HEK293 (cell line): Measurements from ENCODE around the gene HNRNPL.
"Not testable (repeated sequence)": the region's sequence is repeated elsewhere in the genome, so short reads cannot be mapped to it uniquely, and the experiment has no call there.

Experiments
- CTCF ChIA-PET: fragments of 350-600 bp; formaldehyde crosslinking; extraction: SDS; loops from one replicate; lab custom pipeline; 2021; ENCODE audit warnings: antibody characterized with exemption; lab: Yijun Ruan, JAX
- POLR2A ChIA-PET: fragments of 300-600 bp; formaldehyde crosslinking; extraction: SDS; loops from one replicate; lab custom pipeline; 2020; ENCODE audit warnings: antibody characterized with exemption, inconsistent platforms; lab: Yijun Ruan, JAX
- H3K27ac ChIP-seq: fragments of 200-500 bp; sonication (Bioruptor generic); 2 replicates; pipeline ENCODE4 v1.5.1; 2014; ENCODE audit warnings: low read depth, low read length, control low read depth, inconsistent platforms; ENCODE audit errors: extremely low read depth
- H3K36me3 ChIP-seq, 2 experiments: fragments of 200-500 bp in 1 of 2; sonication (Bioruptor generic) in 1 of 2; 1 replicate in 1 of 2; 2 replicates in 1 of 2; pipeline ENCODE4 v1.5.1; 2014 to 2017; ENCODE audit warnings: inconsistent platforms in 2 of 2, low read length in 2 of 2; ENCODE audit not compliant: control insufficient read depth in 2 of 2, insufficient read depth in 1 of 2
- H3K4me1 ChIP-seq: fragments of 200-500 bp; sonication (Bioruptor generic); 2 replicates; pipeline ENCODE4 v1.5.1; 2014; ENCODE audit warnings: mild to moderate bottlenecking, low read length, inconsistent platforms; ENCODE audit not compliant: control insufficient read depth, insufficient read depth
- H3K4me3 ChIP-seq: 2 replicates; pipeline ENCODE4 v1.5.1; 2011; ENCODE audit warnings: low read depth, mild to moderate bottlenecking, control low read depth, low read length, moderate library complexity
- H3K9me3 ChIP-seq: fragments of 200-500 bp; sonication (Bioruptor generic); 2 replicates; pipeline ENCODE4 v1.5.1; 2014; ENCODE audit warnings: low read depth, low read length, inconsistent platforms; ENCODE audit not compliant: control insufficient read depth, insufficient read depth
- BCL11A ChIP-seq: fragments of 450-650 bp; formaldehyde crosslinking; IDR thresholded peaks from 2 replicates; pipeline ENCODE4 v1.5.1; 2016; ENCODE audit warnings: low read depth, missing biosample characterization, missing genetic modification characterization
- SP2 ChIP-seq: fragments of 450-650 bp; formaldehyde crosslinking; IDR thresholded peaks from 2 replicates; pipeline ENCODE4 v1.5.1; 2016; ENCODE audit warnings: missing biosample characterization, missing genetic modification characterization
- ZBTB8A ChIP-seq: fragments of 450-650 bp; formaldehyde crosslinking; IDR thresholded peaks from 2 replicates; pipeline ENCODE4 v1.5.1; 2016; ENCODE audit warnings: missing biosample characterization, missing genetic modification characterization
- ZNF274 ChIP-seq, 2 experiments: fragments of 200-500 bp in 1 of 2; fragments of 450-650 bp in 1 of 2; sonication (Bioruptor generic) in 1 of 2; formaldehyde crosslinking in 1 of 2; IDR thresholded peaks; 2 replicates each; pipeline versions ENCODE4 v1.5.1 to v1.6.1; 2014 to 2016; ENCODE audit warnings: borderline replicate concordance in 1 of 2, inconsistent platforms in 1 of 2, low read length in 1 of 2, missing biosample characterization in 1 of 2, missing genetic modification characterization in 1 of 2
- ZNF350 ChIP-seq: fragments of 450-650 bp; formaldehyde crosslinking; IDR thresholded peaks from 2 replicates; pipeline ENCODE4 v1.5.0; 2017; ENCODE audit warnings: missing biosample characterization, mild to moderate bottlenecking, missing genetic modification characterization
- ZNF391 ChIP-seq: fragments of 450-650 bp; formaldehyde crosslinking; IDR thresholded peaks from 2 replicates; pipeline ENCODE4 v1.5.1; 2016; ENCODE audit warnings: low read depth, missing biosample characterization, missing genetic modification characterization, borderline replicate concordance
- ZNF600 ChIP-seq: fragments of 450-650 bp; formaldehyde crosslinking; IDR thresholded peaks from 2 replicates; pipeline ENCODE4 v1.5.1; 2016; ENCODE audit warnings: missing biosample characterization, missing genetic modification characterization
- ZSCAN23 ChIP-seq: fragments of 450-650 bp; formaldehyde crosslinking; IDR thresholded peaks from 2 replicates; pipeline ENCODE4 v1.5.1; 2016; ENCODE audit warnings: missing biosample characterization, missing genetic modification characterization
- TF ChIP-seq, protein P1 (sequence below): fragments of 450-650 bp; formaldehyde crosslinking; IDR thresholded peaks from 2 replicates; pipeline ENCODE4 v1.5.1; 2016; ENCODE audit warnings: missing biosample characterization, missing genetic modification characterization

Gene HNRNPL

GRCh38 chr19:38793177-38793576 is 56.6 kb downstream of the HNRNPL start:
- Histone ChIP-seq H3K9me3 (no peaks in the 10 kb centered on the region), H3K4me3 (no peak overlapping the region), H3K4me1 (no peaks in the 10 kb centered on the region), H3K27ac (peak overlapping the region; percentile 9; the same call in 1 of the 2 replicates), H3K36me3 (no peaks in the 10 kb centered on the region; a peak in 1 of 3 replicates)
- ChIA-PET POLR2A (interaction anchor here (0.7 to 1.9 kb wide), 3 partner anchors 10 to 56 kb away, joined by 3 to 7 read pairs (median 5); no protein-coding TSS in a partner anchor), CTCF (interaction anchor here (1.2 kb wide), 1 partner anchor 17 kb away, joined by 3 read pairs; no protein-coding TSS in a partner anchor)
- no peak for TF ChIP-seq ZNF350 (tag by site-specific recombination)
- TF ChIP-seq ZNF274 (IDR thresholded peaks at IDR 0.05; ENCODE audit: low read length): no peak
- TF ChIP-seq ZNF274 (tag by site-specific recombination; IDR thresholded peaks at IDR 0.05; ENCODE audit: borderline replicate concordance): no peak
- TF ChIP-seq, protein P1, sequence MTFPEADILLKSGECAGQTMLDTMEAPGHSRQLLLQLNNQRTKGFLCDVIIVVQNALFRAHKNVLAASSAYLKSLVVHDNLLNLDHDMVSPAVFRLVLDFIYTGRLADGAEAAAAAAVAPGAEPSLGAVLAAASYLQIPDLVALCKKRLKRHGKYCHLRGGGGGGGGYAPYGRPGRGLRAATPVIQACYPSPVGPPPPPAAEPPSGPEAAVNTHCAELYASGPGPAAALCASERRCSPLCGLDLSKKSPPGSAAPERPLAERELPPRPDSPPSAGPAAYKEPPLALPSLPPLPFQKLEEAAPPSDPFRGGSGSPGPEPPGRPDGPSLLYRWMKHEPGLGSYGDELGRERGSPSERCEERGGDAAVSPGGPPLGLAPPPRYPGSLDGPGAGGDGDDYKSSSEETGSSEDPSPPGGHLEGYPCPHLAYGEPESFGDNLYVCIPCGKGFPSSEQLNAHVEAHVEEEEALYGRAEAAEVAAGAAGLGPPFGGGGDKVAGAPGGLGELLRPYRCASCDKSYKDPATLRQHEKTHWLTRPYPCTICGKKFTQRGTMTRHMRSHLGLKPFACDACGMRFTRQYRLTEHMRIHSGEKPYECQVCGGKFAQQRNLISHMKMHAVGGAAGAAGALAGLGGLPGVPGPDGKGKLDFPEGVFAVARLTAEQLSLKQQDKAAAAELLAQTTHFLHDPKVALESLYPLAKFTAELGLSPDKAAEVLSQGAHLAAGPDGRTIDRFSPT (tag by site-specific recombination): no peak
- no peak for TF ChIP-seq ZSCAN23 (tag by site-specific recombination)
- no peak for TF ChIP-seq BCL11A
- TF ChIP-seq ZNF391 (tag by site-specific recombination): no peak

DNA sequence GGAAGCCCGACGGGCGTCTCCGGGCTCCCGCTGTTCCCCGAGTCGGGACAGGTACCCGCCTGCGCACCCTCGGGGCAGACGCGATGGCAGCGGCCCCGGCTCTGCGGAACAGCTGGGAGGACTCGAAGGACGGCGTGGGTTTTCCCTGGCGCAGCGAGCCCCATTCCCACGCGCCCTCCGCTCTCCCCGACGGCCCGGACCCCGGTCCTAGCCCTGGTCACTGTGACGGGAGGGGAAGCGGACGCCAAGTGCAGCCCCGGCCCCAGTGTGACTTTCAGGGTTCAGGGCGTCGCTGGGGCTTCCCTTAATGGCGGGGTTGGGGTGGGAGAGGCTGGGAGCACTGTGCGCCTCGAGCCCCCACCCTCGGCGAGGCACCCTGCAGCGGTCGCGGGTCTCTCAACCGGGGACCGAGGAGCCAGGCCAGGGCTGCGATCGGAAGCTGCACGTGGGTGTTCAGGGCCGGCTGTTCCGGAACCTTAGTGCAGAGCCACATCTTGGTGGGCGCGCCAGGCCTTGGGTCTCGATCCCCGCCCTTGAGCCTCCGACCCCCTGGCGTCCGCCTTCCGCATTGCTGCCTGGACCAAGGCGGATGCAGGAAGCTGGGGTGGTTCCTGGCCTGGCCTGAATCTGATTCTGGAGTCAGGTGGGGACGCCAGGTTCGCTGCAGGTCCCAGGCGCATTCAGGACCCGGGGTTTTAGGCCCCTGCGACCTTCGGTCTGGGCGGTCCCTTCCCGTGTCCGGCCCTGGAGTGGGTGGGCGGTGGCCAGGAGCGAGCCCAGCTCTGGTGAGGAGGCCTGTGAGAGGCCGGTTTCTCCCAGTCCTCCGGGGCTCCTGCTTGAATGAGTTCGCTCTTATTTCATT is 57.3 kb downstream of the HNRNPL start:
- H3K4me1 ChIP-seq: no peaks in the 10 kb centered on the region
- ChIA-PET CTCF (interaction anchor here (0.6 to 1.2 kb wide), 3 partner anchors 16 to 167 kb away, joined by 3 read pairs; no protein-coding TSS in a partner anchor), POLR2A (interaction anchor here (1.4 to 1.9 kb wide), 2 partner anchors 18 to 57 kb away, joined by 3 to 5 read pairs; no protein-coding TSS in a partner anchor)
- TF ChIP-seq SP2 (tag by site-specific recombination) (peak; percentile 10; the same call in 1 of the 2 replicates), ZBTB8A (tag by site-specific recombination) (no peak), ZNF600 (tag by site-specific recombination) (0 out of 2 replicates have a peak, but pooled peaks have one; percentile 24)
- H3K36me3 ChIP-seq: no peaks in the 10 kb centered on the region; a peak in 1 of 3 replicates
- peak overlapping the region; percentile 9; the same call in 1 of the 2 replicates for H3K27ac ChIP-seq
- H3K4me3 ChIP-seq: no peak overlapping the region
- H3K9me3 ChIP-seq: no peaks in the 10 kb centered on the region

- H3K27ac ChIP-seq, H3K36me3 ChIP-seq, H3K4me3 ChIP-seq, H3K4me1 ChIP-seq, H3K9me3 ChIP-seq, POLR2A ChIA-PET: not testable (repeated sequence)
- CTCF ChIA-PET: interaction anchor here (0.7 kb wide), 1 partner anchor 142 kb away, joined by 3 read pairs; no protein-coding TSS in a partner anchor
Measured at GRCh38 chr19:38791451-38792064, 58.2 kb downstream of the HNRNPL start.

DNA sequence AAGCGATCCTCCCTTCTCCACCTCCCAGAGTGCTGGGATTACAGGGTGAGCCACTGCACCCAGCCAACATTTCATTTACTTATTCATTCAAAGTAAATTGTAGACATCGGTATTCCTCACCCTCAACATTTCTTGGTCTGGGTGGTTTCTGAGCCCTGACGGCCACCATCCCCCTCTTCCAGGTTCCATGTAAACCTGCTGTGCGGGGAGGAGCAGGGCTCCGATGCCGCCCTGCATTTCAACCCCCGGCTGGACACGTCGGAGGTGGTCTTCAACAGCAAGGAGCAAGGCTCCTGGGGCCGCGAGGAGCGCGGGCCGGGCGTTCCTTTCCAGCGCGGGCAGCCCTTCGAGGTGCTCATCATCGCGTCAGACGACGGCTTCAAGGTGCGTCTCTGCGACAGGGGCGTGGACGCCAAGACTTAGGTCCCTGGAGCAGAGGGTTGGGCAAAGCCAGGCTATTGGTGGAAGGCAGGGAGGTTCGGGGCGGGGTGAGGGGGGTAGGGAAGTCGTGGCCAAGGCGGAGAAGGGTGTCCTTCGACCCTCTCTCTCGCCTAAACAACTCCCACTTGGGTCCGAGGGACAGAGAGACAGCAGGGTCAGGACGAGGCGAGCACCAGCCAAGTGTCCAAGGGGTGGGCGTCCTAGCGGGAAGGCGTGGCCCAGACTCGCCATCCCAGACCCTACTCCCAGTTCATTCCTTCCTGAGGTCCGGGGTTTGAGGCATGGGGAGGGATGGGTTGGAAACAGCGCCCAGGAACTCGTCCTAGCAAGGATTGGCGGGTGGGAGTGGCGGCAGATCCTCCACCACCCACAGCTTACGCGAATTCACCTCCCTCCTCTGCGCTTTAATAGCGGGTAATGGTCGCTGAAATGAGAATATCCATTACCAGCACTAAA is 59.0 kb downstream of the HNRNPL start:
- H3K4me1 ChIP-seq, H3K4me3 ChIP-seq, H3K9me3 ChIP-seq, CTCF ChIA-PET, H3K36me3 ChIP-seq, POLR2A ChIA-PET, H3K27ac ChIP-seq: not testable (repeated sequence)
